ENCODE measurements around the gene KNCN.
A peak's percentile ranks its signal among the peaks of the same experiment; 100 is the strongest.

KNCN gene

DNA sequence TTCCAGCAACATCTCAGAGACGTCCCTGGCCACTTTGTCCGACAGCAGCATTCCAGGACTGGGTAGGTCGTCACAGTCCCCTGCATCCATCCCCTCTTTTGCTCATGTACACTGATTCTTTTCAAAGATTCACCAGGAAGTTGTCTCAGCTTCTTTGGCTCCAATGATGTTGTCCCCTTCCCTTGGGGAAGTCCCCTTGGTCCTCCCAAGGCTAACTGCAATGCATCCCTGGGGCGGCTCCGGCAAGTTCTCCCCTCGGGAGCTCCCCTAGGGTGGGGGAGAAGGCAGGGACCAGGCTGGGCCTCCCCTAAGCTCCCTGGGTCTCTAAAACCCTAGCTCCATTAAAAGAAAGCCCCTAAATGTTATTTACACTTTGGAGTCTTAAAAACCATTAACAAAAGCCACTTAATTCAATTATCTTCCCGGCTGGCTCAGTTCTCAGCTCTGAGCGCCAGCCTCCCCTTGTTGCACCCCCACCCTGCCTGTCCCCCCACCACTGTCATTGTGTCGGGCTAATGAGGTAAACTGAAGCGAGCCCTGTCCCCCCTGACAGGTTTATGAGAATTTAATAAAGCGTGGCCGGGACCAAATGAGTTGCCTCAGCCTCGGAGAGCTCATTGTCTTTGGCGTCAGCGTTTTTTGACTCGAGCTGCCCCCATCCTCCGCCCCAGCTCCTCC, 25.3 kb downstream of the KNCN start:
- DNase-seq = no peak

DNA sequence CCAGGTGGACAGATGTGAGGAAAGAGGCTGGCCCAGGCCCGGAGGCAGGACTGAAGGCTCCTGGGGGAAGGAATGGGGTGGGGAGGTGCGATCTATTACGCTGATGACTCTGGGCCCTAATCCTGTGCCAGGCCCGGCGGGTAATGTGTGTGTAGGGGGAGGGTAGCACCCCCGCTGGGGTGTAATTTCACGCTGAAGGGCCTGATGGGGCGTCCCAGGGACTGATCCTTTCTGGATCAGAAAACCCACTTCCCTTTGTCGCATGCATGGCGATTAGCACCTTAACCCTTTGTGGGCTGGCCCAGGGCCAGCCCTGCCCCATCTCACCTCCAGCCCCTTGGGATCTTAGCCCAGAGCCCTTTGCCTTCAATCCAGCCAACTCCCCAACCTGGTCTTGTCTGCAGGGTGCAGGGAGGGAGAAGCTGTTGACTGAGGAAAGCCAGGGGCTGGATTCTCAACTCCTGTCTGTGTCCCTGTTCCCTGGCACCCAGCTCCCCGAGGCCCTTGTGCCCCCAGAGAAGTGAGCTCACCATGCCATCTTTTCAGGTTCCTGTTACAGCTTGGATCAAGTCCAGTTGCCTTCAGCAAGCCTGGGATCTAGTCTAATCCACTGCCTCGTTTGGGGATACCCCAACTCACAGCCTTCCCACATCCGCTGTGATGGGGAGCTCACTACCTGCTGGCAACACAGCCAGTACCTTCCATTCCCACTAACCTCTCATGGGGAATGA, 26.0 kb downstream of the KNCN start:
- no peak for DNase-seq

DNA sequence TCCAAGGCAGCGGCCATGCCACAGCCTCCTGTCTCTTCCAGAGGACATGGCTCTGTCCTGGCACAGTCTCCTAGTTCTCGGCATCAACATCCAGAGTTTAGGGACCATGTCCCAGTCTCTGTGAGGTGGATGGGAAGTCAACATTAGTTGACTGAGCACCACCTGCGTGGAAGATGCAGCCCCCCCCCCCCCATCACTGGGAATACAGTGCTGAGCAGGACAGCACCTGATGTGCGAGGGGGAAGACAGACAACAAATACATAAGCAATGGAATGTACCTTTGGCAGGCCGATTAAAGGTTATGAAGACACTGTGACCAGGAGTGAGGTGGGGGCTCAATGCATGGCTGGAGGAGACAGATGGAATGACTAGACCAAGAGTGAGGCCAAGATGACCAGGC, 26.6 kb downstream of the KNCN start:
- no peak for DNase-seq

DNA sequence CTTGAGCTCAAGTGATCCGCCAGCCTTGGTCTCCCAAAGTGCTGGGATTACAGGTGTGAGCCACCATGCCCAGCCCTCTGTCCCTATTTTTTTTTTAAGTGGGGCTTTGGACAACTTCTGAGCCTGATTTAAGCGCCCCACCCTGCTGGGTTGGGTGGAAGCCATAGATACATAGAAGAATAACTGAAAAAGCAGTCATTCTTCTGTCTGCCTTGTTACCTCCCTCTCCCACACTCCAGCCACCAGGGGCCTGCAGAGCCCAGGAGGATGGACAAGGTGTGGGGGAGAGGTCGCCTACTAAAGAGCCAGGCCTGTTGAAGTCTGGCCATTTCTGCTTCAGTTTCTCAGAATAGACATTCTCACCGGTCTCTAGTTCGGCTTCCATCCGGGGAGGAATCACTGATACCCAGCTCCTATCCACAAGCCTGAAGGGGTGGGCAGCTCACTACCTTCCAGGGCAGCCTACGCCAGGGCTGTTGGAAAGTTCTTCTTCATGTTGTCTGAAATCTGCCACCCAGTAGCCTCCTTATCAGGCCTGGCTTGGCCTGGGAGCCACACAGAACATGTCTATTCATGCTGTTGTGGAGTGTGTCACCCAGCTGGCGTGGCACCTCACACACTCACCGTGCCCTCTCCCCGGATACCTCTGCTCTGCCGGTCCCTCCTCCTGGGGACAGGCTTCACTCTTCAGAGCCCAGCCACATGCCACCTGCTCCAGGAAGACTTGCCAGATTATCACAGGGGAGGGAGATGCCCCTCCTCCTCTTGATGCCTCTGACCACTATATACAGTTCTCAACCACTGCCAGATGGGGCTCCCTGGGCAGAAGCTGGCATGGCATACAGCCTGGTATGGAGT, 27.7 kb downstream of the KNCN start:
- no peak for DNase-seq

DNA sequence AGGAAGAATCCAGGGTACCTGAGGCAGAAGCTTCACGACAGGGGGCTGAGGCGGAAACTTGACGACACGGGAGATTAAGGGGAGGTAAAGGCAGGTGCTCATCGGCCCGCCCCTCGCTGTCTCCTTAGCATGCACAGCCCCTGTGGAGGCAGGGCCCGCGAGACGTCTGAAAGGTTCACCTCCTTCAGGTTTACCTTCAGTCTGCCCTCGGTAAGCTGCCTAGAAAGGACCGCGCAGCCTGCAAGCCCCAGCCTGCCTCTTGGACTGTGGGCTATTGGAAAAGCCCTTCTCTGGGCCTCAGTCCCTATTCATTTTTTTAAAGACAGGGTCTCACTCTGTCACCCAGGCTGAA, 28.5 kb downstream of the KNCN start:
- no peak for DNase-seq

DNA sequence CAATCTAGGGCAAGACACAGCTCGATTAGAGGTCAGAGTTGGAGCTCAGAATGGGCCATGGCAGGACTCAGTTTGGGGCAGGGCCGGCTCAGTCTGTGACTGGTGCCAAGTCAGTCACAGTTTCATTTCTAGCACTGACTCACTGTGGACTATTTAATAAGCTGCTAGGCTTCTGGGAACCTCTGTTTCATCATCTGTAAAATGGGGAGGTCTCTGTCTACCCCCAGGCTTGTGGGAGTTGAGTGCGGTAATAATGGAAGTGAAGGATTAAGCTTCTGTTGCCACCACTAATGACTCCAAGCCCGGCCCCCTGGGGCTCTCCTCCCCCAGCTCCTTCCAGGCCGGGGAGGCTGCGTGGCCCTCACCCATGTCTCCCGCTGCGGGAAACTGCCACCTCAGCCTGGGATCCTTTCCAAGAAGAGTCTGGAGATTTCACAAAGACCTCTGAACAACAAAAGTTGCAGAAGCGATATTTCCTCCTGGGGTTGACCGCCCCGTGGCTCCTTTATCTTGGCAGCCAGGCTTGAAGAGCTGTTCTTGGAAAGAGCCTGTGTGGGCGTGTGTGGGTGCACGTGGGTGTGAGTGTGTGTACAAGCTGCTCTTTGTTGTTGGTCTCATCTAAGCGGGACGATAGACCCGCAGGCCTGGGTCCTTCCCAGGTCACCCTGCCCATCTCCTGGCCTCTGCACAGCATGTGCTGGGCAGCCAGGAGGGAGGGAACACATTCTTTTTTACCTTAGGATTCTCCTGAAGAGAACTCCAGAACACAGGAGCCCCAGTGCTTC, 29.1 kb downstream of the KNCN start:
- DNase-seq = peak in 10 of 56 donors; percentile 13 to 42 (median 29)

DNA sequence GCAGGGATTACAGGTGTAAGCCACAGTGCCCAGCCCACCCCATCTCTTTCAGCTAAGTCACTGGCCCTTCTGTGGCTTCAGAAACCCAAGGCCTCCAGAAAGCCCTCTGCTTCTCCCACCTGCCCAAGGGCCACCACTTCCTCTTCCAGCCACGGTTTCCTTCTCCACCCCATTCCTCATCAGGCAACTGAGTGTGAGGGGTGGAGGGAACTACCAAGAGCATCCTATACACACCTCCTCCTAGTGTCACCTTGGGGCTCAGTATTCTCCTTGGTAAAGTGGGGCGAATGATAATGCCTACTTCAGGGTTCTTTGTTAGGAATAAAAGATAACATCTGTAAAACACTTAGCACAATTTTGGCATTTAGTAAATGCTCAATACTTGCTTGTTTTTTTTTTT, 30.0 kb downstream of the KNCN start:
- DNase-seq = no peak

DNA sequence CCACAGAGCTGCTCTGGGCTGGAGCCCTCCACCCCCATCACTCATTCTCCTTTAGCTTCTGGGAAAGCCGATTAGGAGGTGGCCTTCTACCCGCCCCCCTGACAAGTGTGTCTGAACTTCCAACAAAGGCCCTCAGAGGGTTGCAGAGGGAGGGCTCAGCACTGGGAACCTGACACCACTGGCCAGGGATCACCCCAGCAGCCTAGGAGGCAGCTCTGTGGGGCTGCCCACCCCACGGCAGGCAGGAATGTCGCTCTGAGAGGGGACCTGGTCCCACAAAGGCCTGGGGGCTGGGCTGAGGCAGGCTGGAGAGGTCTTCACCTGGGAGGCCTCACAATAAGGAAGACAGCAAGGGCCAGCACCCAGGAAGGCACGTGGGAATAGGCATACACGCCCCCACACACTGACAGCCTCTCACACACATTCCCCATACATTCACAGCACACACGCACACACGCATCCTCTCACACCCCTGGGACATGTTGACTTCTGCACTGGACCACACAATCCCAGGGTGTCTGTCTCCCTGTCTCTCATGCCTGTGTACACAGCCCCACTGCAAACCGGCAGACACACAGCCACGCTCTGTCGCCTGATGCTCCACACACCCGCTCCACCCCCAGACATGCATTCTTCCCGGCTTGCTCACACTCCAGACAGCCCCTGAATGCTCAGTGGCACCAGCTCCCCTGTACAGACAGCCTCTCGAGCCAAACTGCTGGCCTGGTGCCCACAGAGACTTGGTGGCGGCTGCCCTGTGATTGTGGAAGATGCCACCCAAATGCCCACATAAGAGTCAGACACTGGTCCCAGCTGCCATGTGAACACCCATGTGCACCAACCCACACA, 31.2 kb downstream of the KNCN start:
- no peak for DNase-seq

DNA sequence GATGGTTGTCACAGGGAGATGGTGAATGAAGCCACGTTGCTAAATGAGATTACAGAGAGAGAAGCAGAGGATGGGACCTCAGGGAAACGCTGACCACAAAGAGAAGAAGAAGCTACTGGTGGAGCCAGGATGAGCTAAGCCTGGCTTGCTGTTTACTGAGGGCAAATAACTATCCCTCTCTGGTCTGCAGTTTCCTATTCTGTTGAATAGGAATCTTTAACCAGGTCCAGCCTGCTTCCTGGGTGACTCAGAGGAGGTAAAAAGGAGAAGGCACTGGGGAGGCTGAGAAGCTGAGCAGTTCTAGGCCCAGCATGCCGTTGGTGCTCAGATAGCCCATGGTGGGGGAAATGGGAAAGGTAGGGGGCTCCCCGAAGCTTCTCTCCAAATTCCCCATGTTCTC, 32.2 kb downstream of the KNCN start:
- no peak for DNase-seq

DNA sequence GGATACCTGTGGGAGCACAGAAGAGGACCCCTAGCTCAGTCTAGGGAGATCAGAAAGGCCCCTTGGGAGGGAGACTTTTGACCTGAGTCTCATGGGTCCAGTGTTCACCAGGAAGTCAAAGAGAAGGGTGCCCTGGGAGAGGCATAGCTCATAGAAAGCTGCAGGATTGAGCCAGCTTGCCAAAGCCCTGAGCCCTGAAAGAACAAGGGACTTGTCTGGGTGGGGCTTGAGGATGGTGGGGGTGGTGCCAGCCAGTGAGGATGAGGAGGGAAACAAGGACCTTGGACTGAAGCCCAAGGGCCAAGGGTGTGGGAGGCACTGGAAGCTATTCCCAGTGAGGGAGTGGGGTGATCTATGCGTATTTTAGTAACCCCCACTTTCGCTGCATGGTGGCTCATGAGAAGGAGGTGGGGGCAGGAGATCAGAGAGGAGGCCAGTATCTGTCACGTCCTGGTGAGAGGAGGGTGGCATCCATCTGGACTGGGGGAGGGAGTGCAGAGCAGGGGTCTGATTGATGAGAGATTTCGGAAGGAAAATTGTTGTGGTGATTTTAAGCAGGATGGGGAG, 33.4 kb downstream of the KNCN start:
- no peak for DNase-seq

DNA sequence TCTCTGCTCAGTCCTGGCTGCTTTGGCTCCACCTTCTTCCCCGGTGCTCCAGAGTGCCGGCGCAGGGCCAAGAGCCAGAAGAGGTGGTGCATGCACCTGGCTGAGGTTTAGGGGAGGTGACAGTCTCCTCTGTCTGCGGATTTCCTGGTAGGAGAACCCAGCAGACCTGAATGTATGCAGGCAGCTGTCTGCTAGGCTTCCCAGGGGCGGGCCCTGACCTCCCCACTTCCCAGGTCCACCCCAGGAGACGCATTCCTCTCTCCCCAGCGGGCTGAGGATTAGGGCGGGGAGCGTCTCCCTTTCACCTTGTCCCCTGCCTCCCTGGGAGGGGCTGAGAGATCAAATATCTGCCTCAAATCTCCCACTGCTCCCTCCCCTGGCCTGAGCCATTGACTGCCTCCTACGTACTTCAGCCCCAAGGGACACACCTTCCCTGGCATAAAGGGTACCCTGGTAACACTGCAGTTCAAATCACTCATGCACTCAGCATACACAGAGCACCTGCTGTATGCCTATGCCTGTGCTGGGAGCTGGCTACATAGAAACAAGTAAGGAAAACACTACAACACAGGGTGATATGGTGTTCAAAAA, 34.3 kb downstream of the KNCN start:
- DNase-seq = no peak

DNA sequence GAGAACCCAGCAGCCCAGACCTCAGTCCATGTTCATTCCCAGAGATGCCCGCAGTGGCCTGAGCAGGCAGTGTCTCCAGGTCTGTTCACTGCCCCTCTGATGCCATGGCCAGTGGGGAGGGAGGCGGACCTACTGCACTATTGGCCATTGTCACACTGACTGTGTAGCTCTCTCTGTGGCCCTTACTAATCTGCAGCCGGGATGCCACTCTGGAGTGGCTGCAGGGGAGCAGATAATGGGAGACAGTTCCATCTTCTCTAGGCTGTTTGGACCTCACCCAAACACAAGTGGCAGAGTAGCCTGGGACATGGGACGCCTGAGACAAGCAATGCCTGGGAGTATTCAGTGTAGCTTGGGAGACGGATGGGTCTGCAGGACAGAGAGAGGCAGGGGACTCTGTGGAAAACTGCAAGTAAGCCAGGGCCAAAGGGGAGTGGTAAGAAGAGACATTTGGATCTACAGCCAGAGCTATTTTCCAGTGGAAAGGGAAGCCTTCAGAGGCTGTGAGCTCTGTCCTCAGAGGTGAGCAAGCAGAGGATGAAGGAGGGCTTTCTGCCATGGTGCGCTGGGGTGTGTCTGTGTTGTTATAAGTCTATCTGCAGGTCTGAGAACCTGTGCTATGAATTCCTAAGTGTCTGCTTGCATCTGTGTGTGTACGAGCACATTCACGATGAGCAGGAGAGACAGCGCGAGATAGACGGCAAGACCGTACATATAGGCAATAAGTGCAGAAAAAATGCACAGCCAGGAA, 35.1 kb downstream of the KNCN start:
- DNase-seq = no peak

DNA sequence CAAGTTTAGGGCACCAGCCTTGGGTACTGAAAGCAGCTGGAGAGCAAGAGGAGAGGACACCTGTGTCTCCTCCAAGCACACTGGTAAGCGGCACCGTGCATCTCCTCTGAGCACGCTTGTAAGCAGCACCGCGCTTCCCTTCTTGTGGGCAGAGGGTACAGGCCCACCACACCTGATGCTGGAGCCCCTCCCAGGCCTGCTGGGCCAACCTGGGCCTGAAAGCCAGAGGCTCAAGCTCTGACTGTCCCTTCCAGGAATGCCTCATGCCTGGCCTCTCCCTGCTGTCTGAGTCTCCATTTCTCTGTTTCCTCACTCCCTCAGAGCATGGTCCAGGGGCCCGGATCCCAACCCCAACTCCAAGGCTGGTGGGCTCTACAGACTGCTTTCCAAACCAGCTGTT, 35.9 kb downstream of the KNCN start:
- no peak for DNase-seq

DNA sequence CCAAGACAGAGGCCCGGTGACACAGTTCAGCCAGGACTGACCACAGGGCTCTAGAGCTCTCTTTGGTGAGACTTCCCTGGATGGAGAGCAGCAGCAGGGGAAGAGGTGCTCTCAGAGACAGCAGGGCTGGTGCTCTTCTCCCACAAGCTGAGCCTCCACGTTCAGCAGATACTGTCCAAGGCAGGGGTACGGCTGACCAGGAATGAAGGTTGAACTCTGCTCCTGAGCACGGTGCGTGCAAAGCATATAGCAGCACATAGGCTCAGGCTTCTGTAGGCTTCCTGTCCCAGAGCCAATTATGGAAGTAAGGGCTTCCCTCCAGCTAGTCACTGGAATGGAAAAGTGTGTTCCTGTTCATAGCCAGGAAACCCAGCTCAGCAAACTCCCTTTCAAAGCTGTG, 37.9 kb downstream of the KNCN start:
- no peak for DNase-seq

DNA sequence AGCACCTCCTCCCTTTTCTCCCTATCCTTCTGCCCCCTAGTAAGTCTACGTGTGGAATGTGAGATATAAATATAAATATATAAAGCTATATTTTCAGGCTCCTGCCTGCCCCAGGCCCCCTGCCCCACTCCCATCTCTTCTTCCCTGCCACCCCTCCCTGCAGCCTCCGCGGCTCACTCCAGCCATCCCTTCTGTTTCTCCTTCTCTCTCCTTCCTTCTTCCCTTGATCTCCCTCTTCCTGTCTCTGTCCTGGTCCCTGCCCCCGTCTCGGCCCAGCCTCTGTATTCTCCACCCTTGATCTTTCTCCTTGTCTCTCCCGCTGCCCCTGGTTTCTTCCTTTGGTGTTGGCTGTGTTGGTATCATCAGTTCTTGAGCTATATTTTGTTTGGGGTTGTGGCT, 38.7 kb downstream of the KNCN start:
- DNase-seq = no peak

DNA sequence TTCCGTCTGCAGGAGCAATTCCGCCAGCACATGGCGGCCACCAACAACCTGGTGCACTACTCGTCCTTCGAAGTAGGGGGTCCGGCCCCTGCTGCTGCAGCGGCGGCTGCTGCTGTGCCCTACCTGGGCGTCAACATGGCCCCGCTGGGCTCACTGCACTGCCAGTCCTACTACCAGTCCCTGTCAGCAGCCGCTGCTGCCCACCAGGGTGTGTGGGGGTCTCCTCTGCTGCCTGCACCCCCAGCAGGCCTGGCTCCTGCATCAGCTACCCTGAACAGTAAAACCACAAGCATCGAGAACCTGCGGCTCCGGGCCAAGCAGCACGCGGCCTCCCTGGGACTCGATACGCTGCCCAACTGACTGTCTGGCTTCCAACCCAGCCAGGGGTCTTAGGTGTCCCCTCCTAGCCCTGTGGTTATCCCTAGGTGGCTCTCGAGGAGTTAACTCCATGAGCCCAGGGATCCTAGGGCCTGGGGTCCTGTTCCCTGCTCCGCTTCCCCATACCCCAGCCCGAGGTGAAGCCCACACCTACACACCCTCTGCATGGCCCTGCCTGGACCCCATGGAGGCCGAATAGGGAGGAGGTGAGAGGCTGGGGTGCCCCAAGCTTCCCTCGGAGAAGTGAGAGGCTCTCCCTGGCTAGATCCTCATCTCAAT, 39.2 kb downstream of the KNCN start:
- DNase-seq = no peak

DNA sequence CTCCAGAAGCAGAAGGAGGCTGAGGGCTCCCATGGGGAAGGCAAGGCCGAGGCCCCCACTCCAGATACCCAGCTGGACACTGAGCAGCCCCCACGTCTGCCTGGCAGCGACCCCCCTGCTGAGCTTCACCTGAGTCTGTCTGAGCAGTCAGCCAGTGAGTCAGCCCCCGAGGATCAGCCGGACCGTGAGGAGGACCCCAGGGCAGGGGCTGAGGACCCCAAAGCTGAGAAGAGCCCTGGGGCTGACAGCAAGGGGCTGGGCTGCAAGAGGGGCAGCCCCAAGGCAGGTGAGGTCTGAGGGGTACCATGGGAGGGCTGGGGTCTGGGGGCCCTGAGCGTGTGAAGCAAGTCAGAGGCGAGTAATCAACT, 40.5 kb downstream of the KNCN start:
- no peak for DNase-seq

DNA sequence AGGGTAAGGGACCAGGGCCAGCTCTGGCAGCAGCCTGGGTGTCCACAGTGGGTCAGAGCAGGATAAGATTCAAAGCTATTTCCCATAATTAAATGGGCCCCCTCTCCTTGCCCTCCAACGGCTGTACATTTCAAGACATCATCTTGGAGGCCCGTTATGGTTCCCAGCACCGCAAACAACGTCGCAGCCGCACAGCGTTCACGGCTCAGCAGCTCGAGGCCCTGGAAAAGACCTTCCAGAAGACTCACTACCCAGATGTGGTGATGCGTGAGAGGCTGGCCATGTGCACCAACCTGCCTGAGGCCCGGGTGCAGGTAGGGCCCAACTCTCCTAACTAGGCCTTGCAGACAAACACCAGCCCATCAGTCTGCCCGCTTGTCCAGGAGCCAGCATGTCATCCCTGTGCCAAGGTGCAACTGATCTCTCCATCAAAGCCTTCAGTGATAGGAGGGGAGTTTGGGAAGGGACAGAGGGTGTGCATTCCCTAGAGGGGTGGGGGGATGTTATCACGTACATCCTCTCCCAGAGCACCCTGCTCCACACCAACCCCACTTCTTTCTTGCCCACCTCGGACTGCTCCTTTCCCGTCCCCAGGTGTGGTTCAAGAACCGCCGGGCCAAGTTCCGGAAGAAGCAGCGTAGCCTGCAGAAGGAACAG, 41.0 kb downstream of the KNCN start:
- DNase-seq = no peak

All from amygdala (tissue), 56 donors.